K562 treated with DMSO at 1 percent for 4 hours (cell line): ENCODE measurements around the gene ZNF605. TPM values are rescaled to one million over a fixed set of nuclear protein-coding genes. Genes with fewer than 3 reads are reported as not detected.

Experiments
- total RNA-seq: library from RNA; unstranded; fragments of 300-600 nt; gene quantifications from 2 replicates; pipeline ENCODE4 v1.2.3, GENCODE V29; 2022; ENCODE audit not compliant: insufficient read depth

The ZNF605 gene
- total RNA-seq = 0.52 and 2.4 TPM in 2 replicates

DNA sequence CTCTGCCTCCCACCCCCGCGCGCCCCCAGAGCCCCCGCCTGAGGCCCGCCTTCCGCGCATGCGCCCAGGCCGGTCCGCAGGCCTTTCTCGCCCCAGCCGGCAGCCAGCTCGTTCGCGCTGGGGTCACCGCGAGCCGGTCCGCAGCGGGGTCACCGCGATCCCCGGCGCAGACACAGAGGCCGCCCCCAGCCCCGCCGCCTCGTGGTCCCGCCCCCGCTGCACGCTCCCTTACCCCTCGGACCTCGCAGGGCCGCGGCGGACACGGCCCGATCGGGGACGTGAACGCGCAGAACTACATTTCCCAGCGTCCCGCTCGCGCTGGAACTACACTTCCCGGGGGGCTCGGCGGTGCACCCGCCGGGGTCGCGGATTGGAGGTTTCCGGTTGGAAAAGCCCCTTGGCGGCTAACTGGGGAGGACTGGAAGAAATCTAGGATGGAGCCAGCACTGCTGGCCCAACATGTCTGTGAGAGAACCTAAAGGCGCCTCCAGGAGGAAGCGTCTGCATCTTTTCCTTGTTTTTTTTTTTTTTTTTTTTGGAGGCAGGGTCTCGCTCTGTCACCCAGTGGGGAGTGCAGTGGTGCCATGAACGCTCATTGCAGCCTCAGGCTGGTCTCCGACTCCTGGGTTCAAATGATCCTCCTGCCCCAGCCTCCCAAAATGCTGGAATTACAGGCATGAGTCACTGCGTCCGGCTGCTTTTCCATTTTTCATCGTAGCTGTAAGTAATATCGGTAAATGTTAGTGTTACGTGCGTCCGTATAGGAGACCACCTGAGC lies at the start of gene ZNF605:
Gene ZNF605 (minus strand): TSS at position 296 of the 778 bp plus-strand sequence. CDS start 10,671 bp downstream, outside the sequence.

DNA sequence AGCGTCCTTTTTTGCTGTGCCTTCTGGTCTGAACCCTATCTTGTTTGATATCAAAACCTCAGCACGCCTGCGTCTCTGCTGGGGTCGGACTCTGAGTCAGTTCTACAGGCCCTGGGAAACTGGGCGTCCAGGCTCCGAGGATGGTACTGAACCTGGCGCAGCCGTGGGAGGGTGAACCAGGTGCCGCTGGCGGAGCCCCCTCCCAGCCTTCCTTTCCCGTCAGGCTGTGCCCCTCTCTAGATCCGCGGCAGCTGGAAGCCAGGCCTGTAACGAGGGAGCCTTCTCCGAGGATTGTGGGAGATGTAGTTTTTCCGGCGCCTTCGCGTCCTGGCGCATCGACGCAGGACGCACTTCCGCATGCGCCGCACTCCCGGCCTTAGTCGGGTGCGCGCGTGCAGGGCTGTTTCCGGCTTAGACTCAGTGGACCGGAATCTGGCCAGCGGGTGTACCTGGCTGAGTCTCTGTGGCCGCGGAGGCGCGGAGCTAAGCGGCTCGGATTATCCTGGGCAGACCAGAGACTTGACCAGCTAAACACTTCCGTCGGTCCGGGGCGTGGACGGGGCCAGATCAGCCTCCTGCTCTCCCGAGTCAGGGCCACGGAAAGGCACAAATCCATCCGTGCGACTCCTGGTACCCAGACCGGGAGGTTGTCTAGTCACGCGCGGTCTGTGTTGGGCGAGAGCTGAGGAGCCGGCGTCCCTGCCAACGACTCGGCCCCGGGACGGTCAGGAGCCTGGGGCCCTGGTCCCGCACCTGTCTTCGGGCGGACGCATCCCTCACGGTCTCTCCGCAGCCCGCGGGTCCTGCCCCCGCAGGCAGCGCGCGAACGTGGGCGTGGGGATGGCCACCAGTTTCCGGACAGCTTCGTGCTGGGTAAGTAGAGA lies 30.1 kb upstream of the ZNF605 start, which contains the start of gene ZNF26:
Gene ZNF26 (plus strand): TSS at position 367 of the 884 bp plus-strand sequence. CDS start 474 bp downstream, at position 841.

DNA sequence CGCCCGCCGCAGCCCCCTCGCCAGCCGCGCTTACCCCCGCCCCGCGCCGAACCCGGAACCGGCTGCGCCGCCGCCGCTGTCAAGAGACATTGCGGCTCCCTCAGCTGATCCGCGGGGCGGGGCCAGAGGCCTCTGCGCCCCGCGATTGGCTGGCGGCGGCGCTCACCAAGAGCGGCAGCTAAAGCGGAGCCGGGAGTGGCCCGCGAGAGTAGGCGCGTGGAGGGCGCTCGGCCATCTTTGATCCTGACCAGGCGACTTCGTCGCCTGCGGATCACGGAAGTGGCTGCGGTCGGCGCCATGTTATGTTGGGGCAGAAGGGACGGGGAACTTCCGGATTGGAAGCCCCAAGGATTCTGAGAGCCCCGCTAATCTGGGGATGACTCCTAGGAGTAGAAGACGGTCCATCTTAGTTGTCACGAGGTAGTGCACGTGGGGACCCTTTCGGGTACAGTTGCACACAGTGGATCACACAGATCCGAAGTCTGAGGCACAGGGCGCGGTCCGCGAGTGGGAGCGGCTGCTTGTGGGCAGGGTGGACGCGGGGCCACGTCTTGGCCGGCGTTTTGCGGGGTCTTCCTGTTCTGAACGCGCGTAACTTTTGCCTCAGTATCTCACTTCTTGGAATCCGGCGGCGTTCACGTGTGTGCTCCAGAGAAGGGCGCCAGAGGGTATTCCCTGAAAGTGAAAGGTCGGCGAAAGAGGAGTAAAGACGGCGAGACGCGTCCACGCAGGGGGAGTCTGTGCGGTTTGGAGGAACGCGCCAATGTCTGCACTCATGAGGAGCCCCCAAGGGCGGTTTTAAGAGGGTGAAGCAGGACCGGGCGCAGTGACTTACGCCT lies 68.4 kb downstream of the ZNF605 start, which contains the start of gene CHFR:
Gene CHFR (minus strand): TSS at position 93 of the 839 bp plus-strand sequence. CDS start 277 bp downstream, outside the sequence.

Other genes with a start within 250 kb of the ZNF605 start
- gene PGAM5, start 245.5 kb downstream of the ZNF605 start, total RNA-seq = 26.6 and 28.7 TPM in 2 replicates
- 21.9 and 32.2 TPM in 2 replicates for gene ANKLE2, start 194.5 kb downstream of the ZNF605 start, total RNA-seq
- 26.1 and 36.3 TPM in 2 replicates for gene GOLGA3, start 127.4 kb downstream of the ZNF605 start, total RNA-seq
- gene CHFR, start 68.7 kb downstream of the ZNF605 start, total RNA-seq = 20.2 and 25.5 TPM in 2 replicates
- gene ZNF26, start 30.1 kb upstream of the ZNF605 start, total RNA-seq = 5.3 and 5.4 TPM in 2 replicates
- gene ZNF84, start 81.2 kb upstream of the ZNF605 start, total RNA-seq = 7.4 and 8.2 TPM in 2 replicates
- 10.2 and 15.1 TPM in 2 replicates for gene ZNF140, start 124.6 kb upstream of the ZNF605 start, total RNA-seq
- gene ZNF891, start 174.0 kb upstream of the ZNF605 start, total RNA-seq = 0.33 TPM in 2 replicates
- gene ZNF10, start 174.3 kb upstream of the ZNF605 start, total RNA-seq = 7.2 and 10.5 TPM in 2 replicates
- 4.5 and 5.4 TPM in 2 replicates for gene ZNF268, start 225.2 kb upstream of the ZNF605 start, total RNA-seq